Glutamatergic neuron (in vitro differentiated cells): ENCODE data around the gene CCDC122. TPM values are rescaled to one million over a fixed set of nuclear protein-coding genes. Genes with fewer than 3 reads are reported as not detected.

Experiments
- DNase-seq: peaks from one replicate; pipeline ENCODE4 v3.0.0; 2022
- H3K27ac Mint-ChIP-seq: one replicate; pipeline ENCODE4 v1.8.0; 2020; ENCODE audit warnings: mild to moderate bottlenecking, mixed read lengths, inconsistent platforms; ENCODE audit not compliant: unreplicated experiment
- H3K27me3 Mint-ChIP-seq: one replicate; pipeline ENCODE4 v1.8.0; 2020; ENCODE audit warnings: mild to moderate bottlenecking, moderate library complexity, mixed read lengths, inconsistent platforms; ENCODE audit not compliant: unreplicated experiment
- H3K36me3 Mint-ChIP-seq: one replicate; pipeline ENCODE4 v1.8.0; 2020; ENCODE audit warnings: mild to moderate bottlenecking, mixed read lengths, inconsistent platforms; ENCODE audit not compliant: unreplicated experiment
- H3K4me1 Mint-ChIP-seq: one replicate; pipeline ENCODE4 v1.8.0; 2020; ENCODE audit warnings: mild to moderate bottlenecking, low read depth, mixed read lengths, inconsistent platforms; ENCODE audit not compliant: unreplicated experiment
- H3K4me3 Mint-ChIP-seq: one replicate; pipeline ENCODE4 v1.8.0; 2020; ENCODE audit warnings: mild to moderate bottlenecking, mixed read lengths, inconsistent platforms; ENCODE audit not compliant: unreplicated experiment
- H3K9me3 Mint-ChIP-seq: one replicate; pipeline ENCODE4 v1.8.0; 2020; ENCODE audit warnings: mild to moderate bottlenecking, moderate library complexity, mixed read lengths, inconsistent platforms; ENCODE audit not compliant: unreplicated experiment
- CTCF ChIP-seq: fragments of 200-600 bp; sonication (generic); IDR thresholded peaks from one replicate; pipeline ENCODE4 v1.5.0; 2021; ENCODE audit not compliant: partially characterized antibody, unreplicated experiment
- total RNA-seq: library from RNA; stranded (reverse); fragmentation: NEBNext Ultra II Directional; extraction: Animal tissue kit (Norgen Biotek cat#: 25700); gene quantifications from one replicate; pipeline ENCODE4 v1.2.1, GENCODE V29; 2021; ENCODE audit not compliant: unreplicated experiment

CCDC122 gene
- total RNA-seq, 1 donor from 2014 or later, result 5.3 TPM

- Mint-ChIP-seq H3K4me1 (no peaks in the 10 kb centered on the region), H3K36me3 (no peaks in the 10 kb centered on the region), H3K9me3 (no peaks in the 10 kb centered on the region), H3K4me3 (no peak overlapping the region), H3K27ac (no peak overlapping the region), H3K27me3 (no peaks in the 10 kb centered on the region)
- no peak for DNase-seq
- TF ChIP-seq CTCF, result no peak
Observed at GRCh38 chr13:43916828-43917227, 37.3 kb upstream of the CCDC122 start.

- no peak overlapping the region for H3K4me3 Mint-ChIP-seq
- no peaks in the 10 kb centered on the region for H3K4me1 Mint-ChIP-seq
- no peak for DNase-seq
- H3K27me3 Mint-ChIP-seq, result no peaks in the 10 kb centered on the region
- H3K36me3 Mint-ChIP-seq, result no peaks in the 10 kb centered on the region
- no peak overlapping the region for H3K27ac Mint-ChIP-seq
- TF ChIP-seq CTCF, result no peak
- no peaks in the 10 kb centered on the region for H3K9me3 Mint-ChIP-seq
Observed at GRCh38 chr13:43915451-43915850, 35.9 kb upstream of the CCDC122 start.

GRCh38 chr13:43911871-43912270, 32.3 kb upstream of the CCDC122 start:
- Mint-ChIP-seq H3K27me3 (no peaks in the 10 kb centered on the region), H3K36me3 (no peaks in the 10 kb centered on the region), H3K27ac (no peak overlapping the region), H3K9me3 (no peaks in the 10 kb centered on the region), H3K4me3 (no peak overlapping the region), H3K4me1 (no peaks in the 10 kb centered on the region)
- TF ChIP-seq CTCF, result no peak
- no peak for DNase-seq

- Mint-ChIP-seq H3K27me3 (no peaks in the 10 kb centered on the region), H3K27ac (no peak overlapping the region), H3K9me3 (no peaks in the 10 kb centered on the region), H3K4me1 (no peaks in the 10 kb centered on the region), H3K36me3 (no peaks in the 10 kb centered on the region), H3K4me3 (no peak overlapping the region)
- no peak for TF ChIP-seq CTCF
- no peak for DNase-seq
Observed at GRCh38 chr13:43911278-43911677, 31.7 kb upstream of the CCDC122 start.

- TF ChIP-seq CTCF, result no peak
- no peaks in the 10 kb centered on the region for H3K27me3 Mint-ChIP-seq
- no peak overlapping the region for H3K27ac Mint-ChIP-seq
- no peak for DNase-seq
- no peaks in the 10 kb centered on the region for H3K9me3 Mint-ChIP-seq
- H3K4me1 Mint-ChIP-seq, result no peaks in the 10 kb centered on the region
- H3K4me3 Mint-ChIP-seq, result no peak overlapping the region
- H3K36me3 Mint-ChIP-seq, result no peaks in the 10 kb centered on the region
Observed at GRCh38 chr13:43910856-43911255, 31.3 kb upstream of the CCDC122 start.
